Renal cortical epithelial cell (primary cell): Measurements from ENCODE around the gene SPATS2L. TPM values are rescaled to one million over a fixed set of nuclear protein-coding genes. Genes with fewer than 3 reads are reported as not detected.
A peak's percentile ranks its signal among the peaks of the same experiment; 100 is the strongest.

Experiments used
- DNase-seq: peaks from one replicate; pipeline ENCODE4 v3.0.0-alpha.2; 2011; ENCODE audit warnings: low read depth
- total RNA-seq: library from RNA; depleted of rRNA; stranded (reverse); fragments of >200 nt; gene quantifications from 2 replicates; pipeline ENCODE4 v1.2.3, GENCODE V29; 2014

SPATS2L gene
- total RNA-seq, 1 donor from 2014 or later, result 293 TPM

DNA sequence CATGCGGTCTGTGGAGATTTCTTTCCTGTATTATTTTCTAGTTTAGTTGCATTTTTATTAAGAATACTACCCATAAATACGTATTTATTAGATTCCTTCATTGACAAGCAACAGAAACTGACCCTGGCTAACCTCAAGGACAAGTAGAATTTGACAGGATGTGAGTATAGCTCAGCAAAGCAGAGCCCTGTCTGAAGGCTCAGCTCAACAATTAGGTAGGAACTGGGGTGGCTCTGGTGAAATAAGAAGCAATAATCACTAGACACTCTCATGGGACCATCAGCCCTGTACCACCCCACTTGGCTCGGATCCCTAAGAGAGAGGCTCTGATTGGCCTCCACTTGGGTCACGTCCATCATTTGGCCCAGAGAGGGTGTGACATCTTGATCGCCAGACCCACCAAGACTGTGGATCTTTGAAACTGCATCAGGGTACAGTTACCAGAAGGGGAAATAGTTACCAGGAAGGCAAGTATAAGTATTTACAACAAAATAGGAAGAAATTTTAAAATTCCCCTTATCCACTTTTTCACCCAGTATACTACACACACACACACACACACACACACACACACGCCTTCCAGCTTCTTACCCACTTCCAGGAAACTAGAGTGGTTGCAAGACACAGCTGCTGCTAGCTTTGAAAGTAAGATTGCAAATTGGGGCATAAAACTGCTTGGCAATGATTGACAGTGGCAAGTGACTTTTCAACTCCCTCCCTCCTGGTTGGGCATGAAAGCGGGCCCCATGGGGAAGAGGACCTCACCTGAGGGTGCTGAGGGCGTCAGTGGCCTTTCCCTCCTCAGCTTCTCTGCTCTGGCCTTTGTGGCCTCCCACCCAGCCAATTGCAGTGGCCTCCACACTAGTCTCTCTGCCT, 161.6 kb downstream of the SPATS2L start:
- DNase-seq, result peak; percentile 38

DNA sequence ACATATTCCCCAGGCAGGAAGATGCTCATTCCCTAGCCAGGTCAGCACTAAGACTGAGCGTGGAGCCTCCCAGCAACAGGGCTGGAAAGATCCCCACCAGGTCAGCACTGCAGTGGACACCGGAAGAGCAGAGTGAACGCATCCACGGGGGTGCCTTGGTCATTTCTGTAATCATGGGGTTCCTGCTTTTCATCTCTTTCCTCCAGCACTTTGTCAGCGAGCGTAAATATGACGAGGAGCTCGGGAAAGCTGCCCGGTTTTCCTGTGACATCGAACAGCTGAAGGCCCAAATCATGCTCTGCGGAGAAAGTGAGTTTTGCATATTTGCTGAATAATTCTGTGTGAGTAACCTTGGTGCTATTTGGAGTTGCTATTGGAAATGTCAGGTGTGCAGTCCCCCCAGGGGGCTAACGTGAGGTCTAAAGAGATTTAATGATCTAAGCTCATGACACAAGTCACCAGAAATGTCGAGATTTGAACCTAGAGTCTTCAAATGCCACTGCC, 163.3 kb downstream of the SPATS2L start:
- peak; percentile 75 for DNase-seq

DNA sequence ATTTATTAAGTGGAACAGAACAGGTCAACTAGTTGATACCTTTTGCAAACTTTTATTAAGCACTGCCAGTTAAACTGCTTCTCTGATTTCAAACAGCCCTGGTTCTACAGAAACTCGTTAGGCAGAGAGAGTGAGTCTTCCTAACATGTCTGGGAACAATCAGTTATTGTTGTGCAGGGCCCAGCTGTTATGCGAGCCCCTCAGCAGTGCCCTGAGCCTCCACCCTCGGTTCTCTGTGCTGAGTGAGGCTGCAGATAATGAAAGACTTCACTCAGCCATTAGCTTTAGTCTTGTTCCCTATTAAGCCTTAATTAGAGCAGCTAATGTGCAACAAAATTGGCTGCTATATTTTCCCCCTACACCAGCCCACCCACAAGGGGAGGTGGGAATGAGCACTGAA, 163.7 kb downstream of the SPATS2L start:
- no peak for DNase-seq

DNA sequence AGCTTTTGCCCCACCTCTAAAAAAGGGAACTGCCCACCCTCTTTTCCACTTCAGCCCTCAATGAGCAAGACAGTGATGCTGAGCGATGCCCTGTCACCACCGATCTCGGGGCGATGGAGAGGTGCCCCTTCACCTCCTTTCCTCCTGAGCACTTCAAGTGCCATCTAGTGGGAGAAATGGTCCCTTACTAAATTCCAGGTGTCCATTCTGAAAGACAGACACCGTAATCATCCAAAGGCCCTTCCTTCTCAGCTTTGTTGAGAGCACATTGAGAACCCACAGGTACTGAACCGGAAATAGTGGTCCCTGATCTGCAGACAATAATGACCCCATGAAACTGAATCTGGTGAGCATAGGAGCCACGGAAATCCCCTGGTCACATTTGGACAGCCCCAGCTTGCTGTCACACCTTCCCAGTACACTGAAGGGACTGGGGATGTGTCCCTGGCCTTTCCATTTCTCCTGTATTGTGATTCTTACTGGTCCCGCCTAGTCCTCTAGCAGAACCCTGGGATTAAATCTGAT, 164.9 kb downstream of the SPATS2L start:
- peak; percentile 33 for DNase-seq

DNA sequence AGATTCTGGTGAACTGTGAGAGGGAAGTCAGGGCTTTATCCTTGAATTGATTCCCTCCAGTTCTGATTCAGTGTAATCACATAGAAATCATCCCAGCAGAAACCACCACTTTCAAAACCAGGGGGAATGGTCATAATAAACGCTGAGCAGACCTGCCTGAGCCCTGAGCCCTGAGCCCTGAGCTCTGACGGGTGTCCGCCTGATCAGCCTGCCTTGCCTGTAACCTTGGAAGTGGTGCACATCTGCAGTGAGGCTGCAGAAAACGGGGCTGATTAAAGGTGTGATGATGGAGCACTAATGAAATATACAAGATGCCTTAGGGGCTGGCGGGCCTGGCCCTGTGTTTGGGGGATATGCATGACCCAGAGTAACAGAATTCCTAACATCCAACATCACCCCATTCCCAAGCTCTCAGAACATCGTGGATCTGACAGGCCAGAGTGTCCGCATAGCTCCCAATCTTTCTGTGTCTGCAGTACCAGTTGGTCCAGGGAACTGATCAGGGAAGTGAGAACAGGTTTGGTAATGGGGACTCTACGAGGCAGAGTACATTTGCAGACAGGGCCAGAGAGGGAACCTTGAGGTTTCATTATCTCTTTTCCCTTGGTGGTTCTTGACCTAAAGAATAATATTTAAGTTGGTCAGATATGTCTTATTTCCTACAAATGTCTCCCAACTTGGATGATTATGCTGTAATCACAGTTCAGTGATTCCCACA, 165.6 kb downstream of the SPATS2L start:
- DNase-seq, result no peak

DNA sequence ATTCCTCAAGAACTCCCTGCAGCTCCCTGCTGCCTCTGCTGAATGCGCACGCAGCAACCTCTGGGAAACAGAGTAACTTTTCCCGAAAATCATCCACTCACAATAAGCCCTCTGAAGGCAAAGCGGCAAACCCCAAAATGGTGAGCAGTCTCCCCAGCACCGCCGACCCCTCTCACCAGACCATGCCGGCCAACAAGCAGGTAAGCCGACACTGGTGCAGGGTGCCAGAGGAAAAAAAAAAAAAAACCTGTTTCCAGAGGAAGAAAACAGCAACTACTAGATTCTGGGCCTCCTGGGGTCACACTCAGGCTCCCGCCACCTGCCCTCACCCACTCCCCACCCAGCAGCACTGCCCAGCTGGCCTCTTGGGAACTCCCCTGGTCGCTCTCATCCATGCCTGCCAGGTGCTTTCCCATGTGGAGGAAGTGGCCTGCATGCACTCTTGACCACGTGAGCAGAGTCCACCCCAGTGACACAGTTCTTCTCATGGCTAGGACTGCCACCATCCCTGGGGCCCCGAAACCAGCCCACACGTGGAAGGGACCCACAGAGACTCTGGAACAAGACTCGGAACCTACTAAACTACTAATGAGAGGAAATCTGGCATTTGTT, 166.5 kb downstream of the SPATS2L start:
- no peak for DNase-seq

DNA sequence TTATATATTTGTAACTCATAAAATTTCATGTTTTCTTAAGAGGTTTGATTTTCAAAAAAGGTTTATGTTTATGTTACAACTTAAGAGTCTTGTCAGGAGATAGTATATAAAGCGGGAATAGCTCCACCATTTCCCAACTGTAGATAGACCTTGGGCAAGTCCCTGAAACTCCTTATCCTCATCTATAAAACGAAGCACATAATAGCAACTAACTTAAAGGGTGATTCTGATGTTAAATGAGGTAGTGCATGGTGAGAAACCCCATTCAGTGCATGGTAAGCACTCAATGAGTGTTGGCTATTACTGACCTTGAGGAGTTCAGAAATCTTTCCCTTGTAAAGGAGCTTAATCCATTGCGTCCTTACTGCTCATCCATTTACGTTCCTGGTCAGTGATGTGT, 169.3 kb downstream of the SPATS2L start:
- no peak for DNase-seq

DNA sequence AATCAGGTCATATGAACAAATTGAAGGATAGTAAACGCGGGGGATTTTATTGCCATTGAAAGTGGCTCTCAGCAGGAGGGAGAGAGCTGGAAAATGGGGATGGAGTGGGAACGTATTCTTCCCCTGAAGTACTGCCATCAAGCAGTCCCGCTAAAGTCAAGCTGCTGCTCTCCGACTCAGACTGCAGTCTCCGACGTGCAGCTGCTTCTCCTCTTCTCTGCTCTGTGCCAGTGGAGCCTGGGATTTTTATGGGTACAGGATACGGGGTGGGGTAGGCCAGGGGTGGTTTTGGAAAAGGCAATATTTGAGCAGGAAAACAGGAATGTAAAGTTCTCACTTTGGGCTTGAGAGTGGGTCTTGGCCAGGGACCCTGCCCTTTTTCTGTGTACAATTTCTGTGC, 170.3 kb downstream of the SPATS2L start:
- no peak for DNase-seq

DNA sequence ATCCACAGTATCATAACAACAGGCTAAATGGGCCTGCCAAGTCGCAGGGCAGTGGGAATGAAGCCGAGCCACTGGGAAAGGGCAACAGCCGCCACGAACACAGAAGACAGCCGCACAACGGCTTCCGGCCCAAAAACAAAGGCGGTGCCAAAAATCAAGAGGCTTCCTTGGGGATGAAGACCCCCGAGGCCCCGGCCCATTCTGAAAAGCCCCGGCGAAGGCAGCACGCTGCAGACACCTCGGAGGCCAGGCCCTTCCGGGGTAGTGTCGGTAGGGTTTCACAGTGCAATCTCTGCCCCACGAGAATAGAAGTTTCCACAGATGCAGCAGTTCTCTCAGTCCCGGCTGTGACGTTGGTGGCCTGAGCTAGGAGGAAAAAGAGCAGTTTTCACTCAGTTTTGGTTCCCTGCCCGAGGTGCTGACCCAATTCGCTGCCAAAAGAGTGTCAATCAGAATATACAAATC, 171.2 kb downstream of the SPATS2L start:
- no peak for DNase-seq

DNA sequence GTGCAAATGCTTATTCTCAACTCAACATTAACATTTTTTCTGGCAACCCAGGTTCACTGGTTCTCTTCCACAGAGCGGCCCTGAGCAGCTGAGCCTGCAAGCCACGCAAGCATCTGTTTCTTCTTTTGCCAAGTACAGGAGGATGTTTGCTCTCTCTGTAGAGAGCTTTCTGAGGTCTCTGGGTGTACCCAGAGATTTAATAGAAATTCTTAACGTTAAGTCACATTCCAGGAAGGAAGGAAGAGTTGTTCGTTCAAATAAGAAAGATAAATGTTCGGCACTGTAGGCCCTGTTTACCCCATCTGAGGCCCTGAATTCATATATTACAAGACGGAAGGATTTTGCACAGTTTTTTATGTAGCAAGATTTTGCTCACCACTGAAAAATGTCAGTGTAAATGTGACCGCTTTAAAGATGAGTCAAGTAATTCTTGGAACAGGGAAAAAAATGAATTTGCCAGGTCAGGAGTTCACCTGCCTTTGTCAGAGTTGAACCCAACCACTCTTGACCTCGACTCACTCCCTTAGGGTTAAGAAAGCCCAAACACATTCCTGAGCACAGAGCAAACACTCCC, 173.3 kb downstream of the SPATS2L start:
- peak; percentile 24 for DNase-seq

DNA sequence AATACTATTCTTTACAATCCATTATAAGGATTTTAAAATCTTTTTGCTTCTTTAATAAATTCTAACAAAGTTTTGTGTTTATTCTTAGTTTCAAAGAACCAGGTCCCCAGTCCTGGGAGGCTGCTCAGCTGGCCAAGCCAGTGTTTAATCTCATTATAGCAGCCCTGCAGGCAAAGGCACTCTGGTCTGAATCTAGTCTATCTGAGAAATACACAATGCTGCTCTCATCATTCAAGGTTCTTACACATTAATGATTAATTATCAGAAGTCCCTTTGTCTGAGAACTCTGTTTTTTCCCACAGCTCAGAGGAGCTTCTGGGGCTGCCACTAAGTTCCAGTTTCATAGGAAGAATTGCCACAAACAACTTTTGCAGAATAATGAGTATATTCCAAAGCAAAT, 175.7 kb downstream of the SPATS2L start:
- peak; percentile 39 for DNase-seq

DNA sequence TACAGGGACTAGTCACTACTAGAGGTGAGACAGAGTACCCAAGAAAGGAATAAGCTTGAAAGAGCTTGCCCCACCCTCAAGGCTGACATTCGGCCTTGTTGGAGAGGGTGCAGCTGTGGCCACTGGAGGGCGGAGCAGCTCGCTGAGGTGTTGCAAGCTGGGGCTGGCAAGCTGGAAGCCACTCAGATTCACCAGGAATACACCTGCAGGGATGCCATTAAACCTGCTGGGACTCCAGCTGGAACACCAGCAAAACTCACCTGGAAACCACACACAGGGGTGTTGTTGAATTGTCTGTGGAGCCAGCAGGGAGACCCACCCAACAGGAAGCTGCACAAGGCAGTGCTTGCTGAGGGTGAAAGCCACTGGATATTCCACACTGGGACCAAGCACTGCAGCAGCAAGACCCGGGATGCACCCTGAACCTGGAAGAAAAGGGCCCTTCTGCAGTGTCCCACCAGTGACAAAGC, 177.3 kb downstream of the SPATS2L start:
- peak; percentile 40 for DNase-seq

DNA sequence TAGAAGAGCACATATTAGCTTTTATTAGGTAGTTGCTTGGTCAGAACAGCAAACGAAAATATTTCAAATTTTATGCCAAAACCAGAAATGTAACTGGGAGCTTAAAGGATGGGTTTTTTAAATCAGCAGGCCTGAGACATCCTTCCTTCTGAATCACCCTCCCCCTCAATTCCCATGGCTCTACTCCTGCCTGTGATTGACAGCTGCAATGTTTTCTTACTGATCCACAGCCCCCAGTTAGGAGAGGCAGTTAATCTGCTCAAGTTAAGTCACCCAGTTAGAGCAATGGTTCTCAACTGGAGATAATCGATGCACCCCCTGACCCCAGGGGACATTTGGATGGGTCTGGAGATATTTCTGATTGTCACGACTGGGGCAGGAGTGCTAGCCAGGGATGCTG, 178.4 kb downstream of the SPATS2L start:
- DNase-seq, result no peak

DNA sequence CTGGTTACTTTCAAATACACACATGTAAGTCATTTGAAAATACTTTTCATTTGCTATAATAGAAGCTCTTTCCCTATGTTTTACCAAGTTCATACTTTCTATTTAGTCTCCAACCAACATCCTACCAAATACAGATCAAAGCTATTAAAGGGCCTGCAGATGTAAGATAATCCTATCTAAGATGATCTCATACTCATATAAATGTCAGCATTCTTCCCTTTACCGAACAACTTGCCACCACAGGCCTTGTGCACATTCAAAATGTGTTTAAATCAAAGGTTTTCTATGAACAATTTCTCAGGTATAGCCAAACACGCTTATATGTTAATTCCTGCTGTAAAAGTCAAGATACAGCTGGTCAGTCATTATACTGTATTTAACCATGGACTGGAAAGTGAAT, 180.0 kb downstream of the SPATS2L start:
- DNase-seq, result no peak

DNA sequence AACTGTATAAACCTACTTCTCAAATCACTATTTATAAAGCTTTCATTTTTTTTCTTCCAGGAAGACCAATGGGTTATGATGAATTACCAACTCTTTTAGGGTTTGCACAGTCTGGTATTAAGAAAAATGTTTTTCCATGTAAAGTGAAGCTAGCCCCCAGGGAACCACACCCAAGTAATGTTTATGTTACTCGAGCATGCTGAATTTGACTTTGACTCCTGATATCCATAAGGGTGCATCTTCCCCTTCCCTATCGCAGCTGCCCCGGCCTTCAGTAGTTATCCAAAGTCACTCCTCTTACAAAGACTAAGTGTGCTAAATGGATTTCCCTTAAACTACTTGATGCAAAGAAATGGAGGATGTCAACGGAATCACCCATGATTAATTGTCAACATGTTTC, 181.7 kb downstream of the SPATS2L start:
- DNase-seq, result no peak

DNA sequence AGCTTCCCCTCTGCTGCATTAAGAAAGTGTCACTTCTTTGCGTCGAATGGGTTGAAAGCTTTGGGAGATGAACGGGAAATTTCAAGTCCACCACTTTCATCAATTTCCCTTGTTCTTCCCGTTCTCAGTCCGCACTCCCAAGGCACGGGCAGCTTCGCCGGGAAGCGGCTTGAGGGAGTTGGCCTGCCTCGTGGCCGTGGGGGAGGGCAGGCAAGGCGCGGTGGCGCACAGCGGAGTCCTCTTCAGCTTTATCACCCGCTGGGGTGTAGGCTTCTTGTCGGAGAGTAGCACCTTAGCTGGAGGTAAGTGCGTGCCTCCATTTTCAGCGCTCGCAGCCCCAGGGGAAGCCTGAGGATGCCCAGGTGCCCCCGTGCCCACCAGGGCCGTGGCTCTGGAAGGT, 183.5 kb downstream of the SPATS2L start:
- DNase-seq, result no peak

DNA sequence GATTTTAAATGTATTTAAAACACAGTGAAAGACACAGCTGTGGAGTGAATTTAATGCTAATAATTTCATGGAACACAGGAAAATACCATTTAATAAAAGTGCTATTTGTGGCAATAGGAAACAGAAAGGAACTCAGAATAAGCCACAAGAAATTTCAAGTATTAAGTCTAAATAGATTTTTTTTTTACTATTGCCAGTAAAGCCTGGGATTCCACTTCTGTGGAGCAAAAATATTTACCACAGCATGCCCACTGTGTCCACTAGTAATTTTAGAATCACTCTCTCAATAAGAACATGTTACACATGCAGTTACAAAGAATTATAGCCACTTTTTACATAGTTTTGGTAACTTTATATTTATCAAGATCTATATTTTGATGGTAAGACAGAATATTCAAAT, 186.2 kb downstream of the SPATS2L start:
- no peak for DNase-seq

DNA sequence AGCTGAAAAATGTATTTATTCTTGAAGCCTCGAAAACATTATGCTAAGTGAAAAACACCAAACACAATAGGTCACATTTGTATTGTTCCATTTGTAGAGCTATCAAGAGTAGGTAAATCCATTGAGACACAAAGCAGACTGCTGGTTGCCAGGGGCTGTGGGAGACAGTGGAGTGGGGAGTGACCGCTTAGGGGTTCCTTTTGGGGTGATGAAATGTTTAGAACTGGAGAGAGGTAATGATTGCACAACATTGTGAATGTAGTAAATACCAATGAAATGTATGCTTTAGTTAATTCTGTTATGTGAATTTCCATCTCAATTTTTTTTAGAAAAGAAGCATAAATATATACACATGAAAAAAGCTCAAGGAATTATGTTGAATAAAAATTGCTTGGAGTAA, 187.6 kb downstream of the SPATS2L start:
- DNase-seq, result no peak

DNA sequence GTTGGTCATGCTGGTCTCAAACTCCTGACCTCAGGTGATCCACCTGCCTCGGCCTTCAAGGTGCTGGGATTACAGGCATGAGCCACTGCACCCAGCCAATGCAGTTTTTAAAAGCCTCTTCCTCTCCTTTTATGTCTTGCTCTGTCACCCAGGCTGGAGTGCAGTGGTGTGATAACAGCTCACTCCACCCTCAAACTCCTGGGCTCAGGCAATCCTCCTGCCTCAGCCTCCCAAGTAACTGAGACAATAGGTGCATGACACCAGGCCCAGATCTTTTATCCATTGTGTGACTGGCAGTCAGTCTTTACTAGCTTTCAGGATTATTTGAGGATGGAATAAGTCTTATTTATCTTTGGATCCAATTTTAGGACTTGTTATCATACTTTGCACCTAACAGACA, 190.2 kb downstream of the SPATS2L start:
- no peak for DNase-seq

DNA sequence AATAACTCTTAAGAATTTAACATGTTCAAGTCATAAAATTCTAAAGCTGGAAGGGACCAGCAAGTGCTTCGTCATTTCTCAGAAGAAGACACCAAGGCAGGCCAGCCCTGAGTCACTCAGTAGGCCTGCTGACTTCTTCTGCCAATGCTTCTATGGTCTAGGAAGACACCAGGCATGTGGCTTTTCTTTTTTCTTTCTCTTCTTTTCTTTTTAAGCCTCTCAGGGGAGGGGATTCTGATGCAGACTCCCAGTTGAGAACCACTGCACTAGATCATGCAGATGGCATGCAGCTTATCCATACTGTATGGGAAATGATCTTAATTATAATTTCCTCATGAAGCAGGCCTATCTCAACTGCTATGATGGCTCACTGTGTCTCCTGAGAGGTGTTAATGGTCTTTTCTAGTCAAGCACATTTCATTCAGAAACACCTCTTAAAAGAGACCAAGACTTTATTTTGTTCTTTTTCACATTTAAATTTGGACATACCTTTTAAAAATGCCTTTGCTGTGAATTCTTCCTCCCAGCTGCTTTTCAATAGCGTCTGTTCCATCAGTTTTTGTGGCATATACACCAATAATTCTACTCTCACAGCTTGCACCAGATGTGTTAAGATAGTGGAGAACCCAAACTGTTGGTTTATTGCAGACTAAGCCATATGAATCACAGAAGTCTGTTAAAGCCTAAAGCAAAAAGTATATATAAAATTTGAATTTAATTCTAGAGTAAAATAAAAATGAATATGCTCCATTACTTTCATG, 192.1 kb downstream of the SPATS2L start:
- no peak for DNase-seq

DNA sequence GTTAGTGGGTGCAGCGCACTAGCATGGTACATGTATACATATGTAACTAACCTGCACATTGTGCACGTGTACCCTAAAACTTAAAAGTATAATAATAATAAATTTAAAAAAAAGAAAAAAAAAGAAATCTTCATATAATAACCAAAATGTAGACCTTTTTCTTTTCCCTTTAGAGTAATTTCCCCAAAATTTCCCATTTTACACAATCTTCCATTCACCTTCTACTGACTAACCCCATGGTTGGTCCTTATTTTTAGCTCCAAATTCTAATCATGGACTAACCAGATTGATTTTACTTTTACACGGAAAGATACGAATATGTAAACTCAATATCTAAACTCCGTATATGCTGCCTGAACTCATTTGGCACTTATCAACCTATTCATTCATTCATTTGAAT, 195.7 kb downstream of the SPATS2L start:
- DNase-seq, result no peak
